H1 (cell line): ENCODE data around the gene NET1. TPM values are rescaled to one million over a fixed set of nuclear protein-coding genes. Genes with fewer than 3 reads are reported as not detected.

ENCODE experiments used
- CHD1 ChIP-seq: IDR thresholded peaks from 2 replicates; pipeline ENCODE4 v1.6.1; 2012; ENCODE audit warnings: low read depth, low read length, improper control_type of control experiment
- YY1 ChIP-seq: IDR thresholded peaks from 2 replicates; pipeline ENCODE4 v1.6.1; 2011; ENCODE audit warnings: low read depth, mild to moderate bottlenecking, low read length
- polyA plus RNA-seq, 7 experiments: library from polyadenylated mRNA; depleted of rRNA in 3 of 7; stranded (reverse) in 5 of 7; unstranded in 2 of 7; fragments of >200 nt in 5 of 7; fragments of 200-250 nt in 2 of 7; gene quantifications; 1 replicate in 5 of 7; 2 replicates in 1 of 7; 4 replicates in 1 of 7; pipeline versions ENCODE4 v1.2.1 to v1.2.3, GENCODE V29; 2011 to 2013; ENCODE audit warnings: missing spikeins in 2 of 7, mixed read lengths in 2 of 7
- total RNA-seq: library from RNA; stranded (reverse); fragmentation: NEBNext Ultra II Directional; extraction: Animal tissue kit (Norgen Biotek cat#: 25700); gene quantifications from 2 replicates; pipeline ENCODE4 v1.2.1, GENCODE V29; 2021
- TF ChIP-seq, protein P1 (sequence below): IDR thresholded peaks from 2 replicates; pipeline ENCODE4 v1.6.1; 2011; ENCODE audit warnings: low read length, improper control_type of control experiment

NET1 gene
- total and polyA plus RNA-seq, 2 of the 8 experiments (the other 6 are each of a cell fraction or from before 2014, with no cell fraction given) = 21.5 to 117 TPM

DNA sequence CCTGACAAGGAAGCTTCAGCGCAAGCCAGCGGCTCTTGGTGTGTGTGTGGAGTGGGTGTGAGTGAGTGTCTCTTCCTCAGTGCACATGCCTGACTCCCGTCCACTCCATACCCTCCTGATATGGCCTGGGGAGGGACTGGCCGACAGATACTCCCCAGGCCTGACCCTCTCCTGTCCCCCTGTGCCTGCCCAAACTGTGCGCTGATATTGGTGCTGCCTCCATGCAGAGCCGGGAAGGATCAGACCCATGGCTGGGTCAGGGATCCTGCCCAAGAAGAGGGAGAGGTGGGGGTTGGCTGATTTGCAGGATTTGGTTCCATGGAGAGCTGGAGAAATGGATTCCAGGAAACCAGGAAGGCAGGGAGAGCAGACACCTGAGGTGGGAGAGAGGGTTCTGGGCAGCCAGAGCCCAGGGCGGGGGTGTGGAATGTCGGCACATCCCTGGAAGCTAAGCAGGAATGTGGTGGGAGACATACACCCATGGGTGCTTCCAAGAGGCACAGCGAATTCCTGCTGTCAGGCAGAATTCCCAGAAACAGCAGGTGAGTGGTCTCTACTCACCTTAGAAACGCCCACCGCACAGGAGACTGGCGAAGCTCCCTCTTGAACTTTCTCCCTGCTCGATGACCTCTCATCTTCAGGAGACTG lies 80.7 kb downstream of the NET1 start (continued):
- TF ChIP-seq YY1 (no peak), CHD1 (no peak)
- TF ChIP-seq, protein P1, sequence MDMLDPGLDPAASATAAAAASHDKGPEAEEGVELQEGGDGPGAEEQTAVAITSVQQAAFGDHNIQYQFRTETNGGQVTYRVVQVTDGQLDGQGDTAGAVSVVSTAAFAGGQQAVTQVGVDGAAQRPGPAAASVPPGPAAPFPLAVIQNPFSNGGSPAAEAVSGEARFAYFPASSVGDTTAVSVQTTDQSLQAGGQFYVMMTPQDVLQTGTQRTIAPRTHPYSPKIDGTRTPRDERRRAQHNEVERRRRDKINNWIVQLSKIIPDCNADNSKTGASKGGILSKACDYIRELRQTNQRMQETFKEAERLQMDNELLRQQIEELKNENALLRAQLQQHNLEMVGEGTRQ = no peak
